IMR-90 (cell line): ENCODE measurements around the gene SLC24A3. TPM values are rescaled to one million over a fixed set of nuclear protein-coding genes. Genes with fewer than 3 reads are reported as not detected.

Source experiments
- ATAC-seq: fragments of 200-7000 bp; cut with Tn5 transposase; 2 replicates; pipeline ENCODE4 v1.9.1; 2020; ENCODE audit warnings: low read depth, mild to moderate bottlenecking, moderate library complexity
- BruUV-seq: library from RNA; stranded (reverse); fragments of 400-500 nt; replicated peaks from 2 replicates; lab custom pipeline; 2021; lab: Mats Ljungman, UMichigan
- CTCF ChIA-PET: fragments of 300-600 bp; formaldehyde crosslinking; extraction: SDS; loops from one replicate; lab custom pipeline; 2021; ENCODE audit warnings: antibody characterized with exemption; lab: Yijun Ruan, JAX
- POLR2A ChIA-PET: fragments of 300-600 bp; sonication (Branson Sonifier 250); formaldehyde crosslinking; loops from one replicate; lab custom pipeline; 2022; ENCODE audit warnings: antibody characterized with exemption; ENCODE audit not compliant: unreplicated experiment; lab: Charles Lee
- DNase-seq: peaks from one replicate; pipeline ENCODE4 v3.0.0; 2013
- H2AFZ ChIP-seq: replicated peaks from 2 replicates; pipeline ENCODE3; 2013; ENCODE audit warnings: low read length, mild to moderate bottlenecking; ENCODE audit not compliant: poor library complexity
- H2AK5ac ChIP-seq: 2 replicates; pipeline ENCODE4 v1.6.1; 2013; ENCODE audit warnings: low read depth, low read length, inconsistent platforms
- H2AK9ac ChIP-seq: replicated peaks from 2 replicates; pipeline ENCODE3; 2013; ENCODE audit warnings: mild to moderate bottlenecking, low read depth, low read length, moderate library complexity; ENCODE audit not compliant: poor library complexity
- H2BK120ac ChIP-seq: 2 replicates; pipeline ENCODE4 v1.6.1; 2013; ENCODE audit warnings: low read depth, low read length, inconsistent platforms
- H2BK15ac ChIP-seq: 3 replicates; pipeline ENCODE4 v1.6.1; 2013; ENCODE audit warnings: low read depth, low read length, inconsistent platforms
- H2BK20ac ChIP-seq: 2 replicates; pipeline ENCODE4 v1.6.1; 2013; ENCODE audit warnings: low read depth, mild to moderate bottlenecking, inconsistent platforms, low read length, moderate library complexity
- H2BK5ac ChIP-seq: 2 replicates; pipeline ENCODE4 v1.6.1; 2013; ENCODE audit warnings: mild to moderate bottlenecking, low read depth, low read length, inconsistent platforms; ENCODE audit not compliant: poor library complexity, severe bottlenecking
- H3K14ac ChIP-seq: replicated peaks from 2 replicates; pipeline ENCODE4 v1.6.1; 2013; ENCODE audit warnings: low read depth, low read length, inconsistent platforms
- H3K18ac ChIP-seq: 2 replicates; pipeline ENCODE4 v1.6.1; 2013; ENCODE audit warnings: low read depth, low read length, control low read depth
- H3K23ac ChIP-seq: 2 replicates; pipeline ENCODE4 v1.6.1; 2013; ENCODE audit warnings: low read depth, low read length, inconsistent platforms
- H3K27ac ChIP-seq: 2 replicates; pipeline ENCODE4 v1.5.1; 2013; ENCODE audit warnings: mild to moderate bottlenecking, control low read depth, low read length; ENCODE audit not compliant: insufficient read depth
- H3K27me3 ChIP-seq: 2 replicates; pipeline ENCODE4 v1.6.1; 2013; ENCODE audit warnings: low read length; ENCODE audit not compliant: control insufficient read depth, insufficient read depth
- H3K36me3 ChIP-seq: 2 replicates; pipeline ENCODE4 v1.6.1; 2013; ENCODE audit warnings: low read length, mixed read lengths; ENCODE audit not compliant: control insufficient read depth, insufficient read depth
- H3K4ac ChIP-seq: 2 replicates; pipeline ENCODE4 v1.6.1; 2013; ENCODE audit warnings: low read depth, low read length, inconsistent platforms
- H3K4me1 ChIP-seq: 2 replicates; pipeline ENCODE4 v1.6.1; 2013; ENCODE audit warnings: low read length, mixed read lengths; ENCODE audit not compliant: control insufficient read depth, insufficient read depth
- H3K4me2 ChIP-seq: 2 replicates; pipeline ENCODE4 v1.6.1; 2013; ENCODE audit warnings: low read depth, mild to moderate bottlenecking, control low read depth, low read length, moderate library complexity
- H3K4me3 ChIP-seq: 2 replicates; pipeline ENCODE4 v1.5.1; 2013; ENCODE audit warnings: low read depth, mild to moderate bottlenecking, control low read depth, low read length, moderate library complexity; ENCODE audit not compliant: insufficient read depth
- H3K56ac ChIP-seq: 2 replicates; pipeline ENCODE4 v1.6.1; 2013; ENCODE audit warnings: low read length, inconsistent platforms; ENCODE audit not compliant: insufficient read depth; ENCODE audit errors: extremely low read depth
- H3K79me1 ChIP-seq, 2 experiments: 2 replicates each; pipeline ENCODE4 v1.6.1; 2013; ENCODE audit warnings: low read length in 2 of 2, inconsistent platforms in 1 of 2, low read depth in 1 of 2
- H3K9ac ChIP-seq: 2 replicates; pipeline ENCODE4 v1.6.1; 2013; ENCODE audit warnings: low read depth, low read length, control low read depth
- H3K9me1 ChIP-seq: 2 replicates; pipeline ENCODE4 v1.6.1; 2013; ENCODE audit warnings: low read length, inconsistent platforms; ENCODE audit not compliant: insufficient read depth
- H3K9me3 ChIP-seq: 2 replicates; pipeline ENCODE4 v1.6.1; 2013; ENCODE audit warnings: low read length; ENCODE audit not compliant: control insufficient read depth, insufficient read depth
- H4K20me1 ChIP-seq: 2 replicates; pipeline ENCODE4 v1.6.1; 2013; ENCODE audit warnings: low read length, inconsistent platforms; ENCODE audit not compliant: insufficient read depth
- H4K5ac ChIP-seq: 2 replicates; pipeline ENCODE4 v1.6.1; 2013; ENCODE audit warnings: mild to moderate bottlenecking, low read depth, low read length, control low read depth
- H4K8ac ChIP-seq, 2 experiments: 2 replicates each; pipeline ENCODE4 v1.6.1; 2013; ENCODE audit warnings: low read depth in 2 of 2, low read length in 2 of 2, control low read depth in 1 of 2, inconsistent platforms in 1 of 2
- H4K91ac ChIP-seq: 2 replicates; pipeline ENCODE4 v1.6.1; 2013; ENCODE audit warnings: low read depth, low read length, inconsistent platforms; ENCODE audit not compliant: insufficient read depth
- BHLHE40 ChIP-seq: fragments of 150-350 bp; IDR thresholded peaks from 2 replicates; pipeline ENCODE4 v1.6.1; 2016; ENCODE audit warnings: mild to moderate bottlenecking, low read depth, low read length
- CEBPB ChIP-seq: IDR thresholded peaks from 2 replicates; pipeline ENCODE4 v1.6.1; 2012; ENCODE audit warnings: low read depth, low read length, improper control_type of control experiment
- CHD1 ChIP-seq: IDR thresholded peaks from 2 replicates; pipeline ENCODE4 v1.6.1; 2012; ENCODE audit warnings: low read depth, low read length, improper control_type of control experiment
- CTCF ChIP-seq: conservative IDR thresholded peaks from 2 replicates; pipeline ENCODE4 v1.5.1; 2012; ENCODE audit warnings: mild to moderate bottlenecking, low read depth, low read length, improper control_type of control experiment
- ELK1 ChIP-seq: fragments of 150-350 bp; IDR thresholded peaks from 2 replicates; pipeline ENCODE4 v1.6.1; 2016; ENCODE audit warnings: low read depth, mild to moderate bottlenecking, low read length, moderate library complexity, borderline replicate concordance
- FOS ChIP-seq: fragments of 150-350 bp; IDR thresholded peaks from 2 replicates; pipeline ENCODE4 v1.6.1; 2016; ENCODE audit warnings: low read depth, low read length
- MXI1 ChIP-seq: IDR thresholded peaks from 2 replicates; pipeline ENCODE4 v1.6.1; 2012; ENCODE audit warnings: low read depth, mild to moderate bottlenecking, low read length, moderate library complexity, borderline replicate concordance
- NFE2L2 ChIP-seq: fragments of 150-350 bp; IDR thresholded peaks from 2 replicates; pipeline ENCODE4 v1.6.1; 2016; ENCODE audit warnings: low read depth, mild to moderate bottlenecking, low read length
- POLR2A ChIP-seq: IDR thresholded peaks from 2 replicates; pipeline ENCODE4 v1.6.1; 2012; ENCODE audit warnings: mild to moderate bottlenecking, low read depth, low read length
- RAD21 ChIP-seq: IDR thresholded peaks from 2 replicates; pipeline ENCODE4 v1.6.1; 2012; ENCODE audit warnings: low read length, improper control_type of control experiment
- RCOR1 ChIP-seq: IDR thresholded peaks from 2 replicates; pipeline ENCODE4 v1.6.1; 2012; ENCODE audit warnings: mild to moderate bottlenecking, low read length, improper control_type of control experiment; ENCODE audit not compliant: insufficient replicate concordance
- RFX5 ChIP-seq: IDR thresholded peaks from 2 replicates; pipeline ENCODE4 v1.8.0; 2012; ENCODE audit warnings: low read depth, mild to moderate bottlenecking, low read length, moderate library complexity
- USF2 ChIP-seq: fragments of 150-350 bp; IDR thresholded peaks from 2 replicates; pipeline ENCODE4 v1.6.1; 2017; ENCODE audit warnings: mild to moderate bottlenecking, antibody characterized with exemption, low read length, low read depth
- WGBS, 2 experiments: methylation state at CpG; one replicate each; pipeline versions ENCODE4 v1.1.5 to v1.1.7; 2013; ENCODE audit warnings: missing lambda C conversion rate in 2 of 2; ENCODE audit not compliant: insufficient read length in 1 of 2; ENCODE audit errors: extremely low coverage in 2 of 2; 5-methylcytosine and 5-hydroxymethylcytosine counted together
- dilution Hi-C: fragments of 300-500 bp; cut with HindIII; formaldehyde crosslinking; loops from one replicate; pipeline ENCODE4 v1.14.3; 2018; ENCODE audit warnings: low sequenced_read_pairs; ENCODE audit not compliant: unreplicated experiment
- in situ Hi-C: fragments of 300-500 bp; cut with MboI; formaldehyde crosslinking; loops from 3 replicates; pipeline ENCODE4 v1.14.3; 2019; ENCODE audit warnings: low sequenced_read_pairs, inconsistent platforms, mixed read lengths
- intact Hi-C: fragments of 100-400 bp; cut with micrococcal nuclease; formaldehyde crosslinking; loops from 2 replicates; pipeline ENCODE4 v1.10.0; 2022
- polyA plus RNA-seq, 3 experiments: library from polyadenylated mRNA; depleted of rRNA; stranded (reverse); fragments of >200 nt; gene quantifications; 2 replicates each; pipeline ENCODE4 v1.2.3, GENCODE V29; 2012; ENCODE audit warnings: low replicate concordance in 1 of 3
- total RNA-seq: library from RNA; depleted of rRNA; stranded (reverse); fragments of >200 nt; gene quantifications from 2 replicates; pipeline ENCODE4 v1.2.3, GENCODE V29; 2012

SLC24A3 gene
- total and polyA plus RNA-seq, 2 of the 4 experiments (the other 2 are of a cell fraction) = not detected

GRCh38 chr20:19519466-19519865 lies 307.0 kb downstream of the SLC24A3 start:
- Histone ChIP-seq H4K5ac (no peak overlapping the region), H4K20me1 (no peaks in the 10 kb centered on the region), H3K79me1 (no peaks in the 10 kb centered on the region), H3K23ac (no peak overlapping the region), H2BK5ac (no peak overlapping the region), H2BK20ac (no peak overlapping the region), H3K4me1 (no peaks in the 10 kb centered on the region), H3K4me2 (no peak overlapping the region), H3K27me3 (no peaks in the 10 kb centered on the region), H3K56ac (no peak overlapping the region), H3K27ac (no peak overlapping the region), H3K36me3 (no peaks in the 10 kb centered on the region), H3K4me3 (no peak overlapping the region), H3K18ac (no peak overlapping the region), H4K8ac (no peak overlapping the region), H3K9me1 (no peaks in the 10 kb centered on the region), H3K14ac (no peak overlapping the region), H3K9ac (no peak overlapping the region), H4K91ac (no peak overlapping the region), H2AK9ac (no peak overlapping the region), H3K4ac (no peak overlapping the region), H3K9me3 (no peaks in the 10 kb centered on the region), H2BK120ac (no peak overlapping the region), H2AFZ (no peak overlapping the region), H2BK15ac (no peak overlapping the region), H2AK5ac (no peak overlapping the region)
- in situ Hi-C loops = no loop called here
- BruUV-seq = no TSS peak
- POLR2A ChIA-PET = no interaction called here
- dilution Hi-C loops = no loop called here
- WGBS, 2 experiments = no CpG with 5 or more reads among the region's 1 CpG
- CTCF ChIA-PET = interaction anchor here (0.6 kb wide), 1 partner anchor 717 kb away, joined by 3 read pairs; no protein-coding TSS in a partner anchor
- TF ChIP-seq BHLHE40 = no peak
- TF ChIP-seq CHD1 = no peak
- TF ChIP-seq RAD21 = no peak
- no peak for TF ChIP-seq RFX5
- TF ChIP-seq RCOR1 = no peak
- no peak for TF ChIP-seq POLR2A
- TF ChIP-seq CTCF = no peak
- TF ChIP-seq ELK1 = no peak
- no peak for TF ChIP-seq USF2
- TF ChIP-seq NFE2L2 = no peak
- no peak for TF ChIP-seq CEBPB
- no peak for TF ChIP-seq MXI1
- TF ChIP-seq FOS = no peak
- ATAC-seq (no peak), DNase-seq (no peak)
- intact Hi-C loops = no loop called here
